HL-60 (cell line): ENCODE measurements around the gene ZFR2.
"Not testable (repeated sequence)": the region's sequence is repeated elsewhere in the genome, so short reads cannot be mapped to it uniquely, and the experiment has no call there.

Experiments used
- DNase-seq, 2 experiments: peaks; one replicate each; pipeline ENCODE4 v3.0.0-alpha.2; 2010 to 2020; ENCODE audit warnings: low read depth in 1 of 2, low spot score in 1 of 2
- H3K27ac ChIP-seq: fragments of 250-450 bp; sonication (Bioruptor Pico); replicated peaks from 2 replicates; pipeline ENCODE4 v1.5.1; 2020; ENCODE audit warnings: mild to moderate bottlenecking, moderate library complexity
- H3K27me3 ChIP-seq: fragments of 250-450 bp; sonication (Bioruptor Pico); 2 replicates; pipeline ENCODE4 v1.5.1; 2021; ENCODE audit warnings: mild to moderate bottlenecking, moderate library complexity; ENCODE audit not compliant: insufficient read depth, poor library complexity, severe bottlenecking
- H3K4me3 ChIP-seq: replicated peaks from 2 replicates; pipeline ENCODE4 v1.5.1; 2011; ENCODE audit warnings: mild to moderate bottlenecking, control low read depth, low read length; ENCODE audit not compliant: insufficient read depth
- CTCF ChIP-seq: IDR thresholded peaks from one replicate; pipeline ENCODE4 v1.5.1; 2011; ENCODE audit warnings: low read length, control low read depth, inconsistent platforms; ENCODE audit not compliant: insufficient read depth
- GABPA ChIP-seq: IDR thresholded peaks from 2 replicates; pipeline ENCODE4 v1.6.1; 2012; ENCODE audit warnings: low read depth
- POLR2AphosphoS5 ChIP-seq: IDR thresholded peaks from 2 replicates; pipeline ENCODE4 v1.6.1; 2012; ENCODE audit warnings: low read depth
- REST ChIP-seq: IDR thresholded peaks from 2 replicates; pipeline ENCODE4 v1.6.1; 2012; ENCODE audit warnings: low read depth; ENCODE audit not compliant: insufficient replicate concordance
- SPI1 ChIP-seq: IDR thresholded peaks from 2 replicates; pipeline ENCODE4 v1.6.1; 2012; ENCODE audit warnings: low read depth, mild to moderate bottlenecking, borderline replicate concordance

ZFR2 gene

GRCh38 chr19:3760871-3761361 lies 107.9 kb downstream of the ZFR2 start:
- Histone ChIP-seq H3K27me3 (no peaks in the 10 kb centered on the region), H3K27ac (peak overlapping the region; percentile 97), H3K4me3 (peak overlapping the region; percentile 71)
- DNase-seq: peak in 1 of 2 experiments; percentile 1
- TF ChIP-seq SPI1 (no peak), REST (no peak), POLR2AphosphoS5 (no peak), CTCF (no peak), GABPA (no peak)

- TF ChIP-seq POLR2AphosphoS5: no peak
- no peak for TF ChIP-seq SPI1
- TF ChIP-seq GABPA: no peak
- TF ChIP-seq REST: no peak
- TF ChIP-seq CTCF: no peak
- H3K4me3 ChIP-seq: no peak overlapping the region
- no peak for DNase-seq
- no peaks in the 10 kb centered on the region for H3K27me3 ChIP-seq
- H3K27ac ChIP-seq: no peak overlapping the region
Observed at GRCh38 chr19:3759482-3760254, 109.2 kb downstream of the ZFR2 start.

GRCh38 chr19:3758297-3758696 lies 110.5 kb downstream of the ZFR2 start:
- not testable (repeated sequence) for H3K27me3 ChIP-seq, H3K27ac ChIP-seq, H3K4me3 ChIP-seq, DNase-seq

GRCh38 chr19:3757705-3758104 lies 111.1 kb downstream of the ZFR2 start:
- not testable (repeated sequence) for DNase-seq, H3K27ac ChIP-seq, H3K27me3 ChIP-seq, H3K4me3 ChIP-seq
